ENCODE measurements around the gene ANKRD33. TPM values are rescaled to one million over a fixed set of nuclear protein-coding genes. Genes with fewer than 3 reads are reported as not detected.

ANKRD33 gene
- total and polyA plus RNA-seq, 2 experiments from 2014 or later = 0.27 to 1.7 TPM

- no peak for TF ChIP-seq ETS1 (IDR thresholded peaks at IDR 0.05)
- no peak for TF ChIP-seq ZNF331 (CRISPR knock-in tag; IDR thresholded peaks at IDR 0.05; ENCODE audit: low read depth)
- TF ChIP-seq STAT1 (IDR thresholded peaks at IDR 0.05; ENCODE audit: unreplicated experiment) = no peak
- no peak for TF ChIP-seq ZNF462 (CRISPR knock-in tag; IDR thresholded peaks at IDR 0.05)
- no peak for TF ChIP-seq ZNF114 (CRISPR knock-in tag; IDR thresholded peaks at IDR 0.05)
These were observed 26.9 kb upstream of the ANKRD33 start (continued) for GRCh38 chr12:51860986-51861385.

GRCh38 chr12:51862947-51863346 is 25.0 kb upstream of the ANKRD33 start:
- H3F3A ChIP-seq (replicated peaks; ENCODE audit: low read depth) = peaks cover 31% of the 10 kb centered on the region
- peak overlapping the region; percentile 85; the same call in 1 of the 2 replicates for H3K27ac ChIP-seq (ENCODE audit: low read depth)
- TF ChIP-seq EZH2 (IDR thresholded peaks at IDR 0.05; ENCODE audit: low read depth, unreplicated experiment) (no peak), ZNF331 (CRISPR knock-in tag; IDR thresholded peaks at IDR 0.05; ENCODE audit: low read depth) (no peak)
- H3K4me1 ChIP-seq (ENCODE audit: insufficient read depth) = peaks cover 52% of the 10 kb centered on the region
- DNase-seq (ENCODE audit: low spot score) = peak; percentile 82
- peak overlapping the region; percentile 93 for H2AFZ ChIP-seq
- H3K36me3 ChIP-seq (ENCODE audit: insufficient read depth) = no peaks in the 10 kb centered on the region
- H3K79me2 ChIP-seq (replicated peaks; ENCODE audit: insufficient read depth) = no peaks in the 10 kb centered on the region
- peak overlapping the region; percentile 24; the same call in 1 of the 2 replicates for H3K27ac Mint-ChIP-seq
- H3K4me3 Mint-ChIP-seq = peak overlapping the region; percentile 70
- H3K4me2 ChIP-seq = peak overlapping the region; percentile 97
- H3K4me3 ChIP-seq = peak overlapping the region; percentile 67
- no peaks in the 10 kb centered on the region; the same call in 2 of the 3 replicates for H3K9me3 Mint-ChIP-seq
- no peaks in the 10 kb centered on the region for H4K20me1 ChIP-seq (replicated peaks; ENCODE audit: insufficient read depth)
- H3K36me3 Mint-ChIP-seq (ENCODE audit: low read depth) = no peaks in the 10 kb centered on the region
- no peaks in the 10 kb centered on the region for H3K9me2 ChIP-seq (ENCODE audit: insufficient read depth)
- peaks cover 30% of the 10 kb centered on the region for H3K27me3 Mint-ChIP-seq (ENCODE audit: insufficient read depth, low read depth, poor library complexity)
- ATAC-seq = peak; percentile 21
- peaks cover 32% of the 10 kb centered on the region for H3K27me3 ChIP-seq (ENCODE audit: insufficient read depth)
- peaks cover 50% of the 10 kb centered on the region for H3K4me1 Mint-ChIP-seq
